ENCODE measurements around the gene CLCA1. TPM values are rescaled to one million over a fixed set of nuclear protein-coding genes. Genes with fewer than 3 reads are reported as not detected.

The CLCA1 gene
- total RNA-seq, 1 experiment from 2014 or later, result not detected

DNA sequence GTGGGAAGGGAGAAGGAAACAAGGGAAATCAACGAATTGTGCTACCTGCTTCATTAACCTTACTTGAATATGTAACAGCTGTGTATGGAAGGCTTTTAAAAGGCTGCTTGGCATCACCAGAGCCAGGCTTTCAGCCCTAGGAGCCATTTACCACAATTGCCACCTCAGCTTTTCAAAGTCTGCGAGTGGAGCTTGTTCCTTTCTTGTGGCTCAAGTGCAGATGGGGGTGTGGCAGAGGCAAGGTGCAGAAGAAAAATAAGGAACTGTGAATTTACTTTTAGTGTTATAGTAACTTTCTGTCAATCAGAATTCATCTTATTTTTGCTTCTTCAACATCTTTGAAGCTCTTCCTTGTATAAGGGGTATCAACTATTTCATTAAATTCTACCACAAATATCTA, 27.1 kb upstream of the CLCA1 start:
- Histone ChIP-seq H3K4me3 (ENCODE audit: low read depth, low read length, poor library complexity, severe bottlenecking) (no peak overlapping the region), H3K27me3 (replicated peaks; ENCODE audit: insufficient read depth, low read depth, low read length, poor library complexity) (no peaks in the 10 kb centered on the region), H3K27ac (ENCODE audit: low read depth, low read length, poor library complexity, severe bottlenecking) (no peak overlapping the region), H3K4me1 (ENCODE audit: insufficient read depth, low read length, poor library complexity, severe bottlenecking) (no peaks in the 10 kb centered on the region), H3K36me3 (ENCODE audit: insufficient read depth, low read length, poor library complexity, severe bottlenecking) (no peaks in the 10 kb centered on the region), H3K9me3 (ENCODE audit: low read depth, low read length, poor library complexity, severe bottlenecking) (no peaks in the 10 kb centered on the region)
- ChIA-PET CTCF (no interaction called here), POLR2A (ENCODE audit: low non-redundant PET) (no interaction called here)
- intact Hi-C loops (cut with micrococcal nuclease; ENCODE audit: unreplicated experiment), result no loop called here
- BruUV-seq (replicated peaks), result no TSS peak
- no peak for DNase-seq (ENCODE audit: low spot score)
- no peak for TF ChIP-seq EZH2 (IDR thresholded peaks at IDR 0.05; ENCODE audit: borderline replicate concordance, low read depth, low read length, poor library complexity, severe bottlenecking)
- TF ChIP-seq, protein P1, sequence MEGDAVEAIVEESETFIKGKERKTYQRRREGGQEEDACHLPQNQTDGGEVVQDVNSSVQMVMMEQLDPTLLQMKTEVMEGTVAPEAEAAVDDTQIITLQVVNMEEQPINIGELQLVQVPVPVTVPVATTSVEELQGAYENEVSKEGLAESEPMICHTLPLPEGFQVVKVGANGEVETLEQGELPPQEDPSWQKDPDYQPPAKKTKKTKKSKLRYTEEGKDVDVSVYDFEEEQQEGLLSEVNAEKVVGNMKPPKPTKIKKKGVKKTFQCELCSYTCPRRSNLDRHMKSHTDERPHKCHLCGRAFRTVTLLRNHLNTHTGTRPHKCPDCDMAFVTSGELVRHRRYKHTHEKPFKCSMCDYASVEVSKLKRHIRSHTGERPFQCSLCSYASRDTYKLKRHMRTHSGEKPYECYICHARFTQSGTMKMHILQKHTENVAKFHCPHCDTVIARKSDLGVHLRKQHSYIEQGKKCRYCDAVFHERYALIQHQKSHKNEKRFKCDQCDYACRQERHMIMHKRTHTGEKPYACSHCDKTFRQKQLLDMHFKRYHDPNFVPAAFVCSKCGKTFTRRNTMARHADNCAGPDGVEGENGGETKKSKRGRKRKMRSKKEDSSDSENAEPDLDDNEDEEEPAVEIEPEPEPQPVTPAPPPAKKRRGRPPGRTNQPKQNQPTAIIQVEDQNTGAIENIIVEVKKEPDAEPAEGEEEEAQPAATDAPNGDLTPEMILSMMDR (conservative IDR thresholded peaks at IDR 0.05; ENCODE audit: low read depth, low read length), result no peak

DNA sequence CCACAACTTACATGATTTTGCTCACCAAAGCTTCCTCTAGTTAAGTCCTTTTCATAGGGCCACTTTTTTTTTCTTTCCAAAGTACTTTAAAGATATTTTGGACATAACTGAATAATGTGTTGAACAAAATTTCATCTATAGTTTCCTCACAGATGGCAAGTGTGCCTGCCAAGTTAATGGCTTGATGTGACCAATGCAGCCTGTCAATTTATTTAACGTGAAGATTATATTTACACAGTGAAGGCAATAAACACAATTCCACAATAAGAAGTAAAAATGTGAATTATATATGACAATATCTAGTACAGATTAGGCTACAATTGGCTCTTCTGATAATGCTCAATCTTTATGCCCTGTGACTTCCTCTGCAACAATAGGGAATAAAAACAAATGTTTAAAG, 26.7 kb upstream of the CLCA1 start:
- no TSS peak for BruUV-seq (replicated peaks)
- no peak for DNase-seq (ENCODE audit: low spot score)
- no peak for TF ChIP-seq EZH2 (IDR thresholded peaks at IDR 0.05; ENCODE audit: borderline replicate concordance, low read depth, low read length, poor library complexity, severe bottlenecking)
- TF ChIP-seq, protein P1 (conservative IDR thresholded peaks at IDR 0.05; ENCODE audit: low read depth, low read length), result no peak
- H3K4me3 ChIP-seq (ENCODE audit: low read depth, low read length, poor library complexity, severe bottlenecking), result no peak overlapping the region
- intact Hi-C loops (cut with micrococcal nuclease; ENCODE audit: unreplicated experiment), result no loop called here
- no peak overlapping the region for H3K27ac ChIP-seq (ENCODE audit: low read depth, low read length, poor library complexity, severe bottlenecking)
- CTCF ChIA-PET, result no interaction called here
- no peaks in the 10 kb centered on the region for H3K9me3 ChIP-seq (ENCODE audit: low read depth, low read length, poor library complexity, severe bottlenecking)
- no peaks in the 10 kb centered on the region for H3K36me3 ChIP-seq (ENCODE audit: insufficient read depth, low read length, poor library complexity, severe bottlenecking)
- POLR2A ChIA-PET (ENCODE audit: low non-redundant PET), result no interaction called here
- H3K27me3 ChIP-seq (replicated peaks; ENCODE audit: insufficient read depth, low read depth, low read length, poor library complexity), result no peaks in the 10 kb centered on the region
- H3K4me1 ChIP-seq (ENCODE audit: insufficient read depth, low read length, poor library complexity, severe bottlenecking), result no peaks in the 10 kb centered on the region

- intact Hi-C loops (cut with micrococcal nuclease; ENCODE audit: unreplicated experiment), result no loop called here
- Histone ChIP-seq H3K27ac (ENCODE audit: low read depth, low read length, poor library complexity, severe bottlenecking) (no peak overlapping the region), H3K27me3 (replicated peaks; ENCODE audit: insufficient read depth, low read depth, low read length, poor library complexity) (no peaks in the 10 kb centered on the region), H3K9me3 (ENCODE audit: low read depth, low read length, poor library complexity, severe bottlenecking) (no peaks in the 10 kb centered on the region), H3K4me1 (ENCODE audit: insufficient read depth, low read length, poor library complexity, severe bottlenecking) (no peaks in the 10 kb centered on the region), H3K36me3 (ENCODE audit: insufficient read depth, low read length, poor library complexity, severe bottlenecking) (no peaks in the 10 kb centered on the region), H3K4me3 (ENCODE audit: low read depth, low read length, poor library complexity, severe bottlenecking) (no peak overlapping the region)
- no peak for DNase-seq (ENCODE audit: low spot score)
- BruUV-seq (replicated peaks), result no TSS peak
- CTCF ChIA-PET, result no interaction called here
- TF ChIP-seq EZH2 (IDR thresholded peaks at IDR 0.05; ENCODE audit: borderline replicate concordance, low read depth, low read length, poor library complexity, severe bottlenecking), result no peak
- TF ChIP-seq, protein P1 (conservative IDR thresholded peaks at IDR 0.05; ENCODE audit: low read depth, low read length), result no peak
- POLR2A ChIA-PET (ENCODE audit: low non-redundant PET), result no interaction called here
These were observed 22.8 kb upstream of the CLCA1 start for GRCh38 chr1:86445919-86446318.
